RWPE1 (cell line): ENCODE results near the gene SH3BP2.

Source experiments
- CTCF ChIA-PET: fragments of 350-600 bp; sonication (Branson Sonifier 250); formaldehyde crosslinking; extraction: SDS; loops from one replicate; lab custom pipeline; 2021; lab: Yijun Ruan, JAX
- POLR2A ChIA-PET: fragments of 400-600 bp; formaldehyde crosslinking; extraction: SDS; loops from one replicate; lab custom pipeline; 2020; ENCODE audit warnings: antibody characterized with exemption; ENCODE audit not compliant: low non-redundant PET; lab: Yijun Ruan, JAX
- DNase-seq: peaks from one replicate; pipeline ENCODE4 v3.0.0; 2012; ENCODE audit warnings: low spot score
- H3K27ac ChIP-seq: fragments of 450-650 bp; 2 replicates; pipeline ENCODE4 v1.5.1; 2017
- TF ChIP-seq, protein P1 (sequence below): fragments of 450-650 bp; conservative IDR thresholded peaks from 2 replicates; pipeline ENCODE4 v1.5.1; 2017; ENCODE audit warnings: low read depth, mild to moderate bottlenecking

Gene SH3BP2

DNA sequence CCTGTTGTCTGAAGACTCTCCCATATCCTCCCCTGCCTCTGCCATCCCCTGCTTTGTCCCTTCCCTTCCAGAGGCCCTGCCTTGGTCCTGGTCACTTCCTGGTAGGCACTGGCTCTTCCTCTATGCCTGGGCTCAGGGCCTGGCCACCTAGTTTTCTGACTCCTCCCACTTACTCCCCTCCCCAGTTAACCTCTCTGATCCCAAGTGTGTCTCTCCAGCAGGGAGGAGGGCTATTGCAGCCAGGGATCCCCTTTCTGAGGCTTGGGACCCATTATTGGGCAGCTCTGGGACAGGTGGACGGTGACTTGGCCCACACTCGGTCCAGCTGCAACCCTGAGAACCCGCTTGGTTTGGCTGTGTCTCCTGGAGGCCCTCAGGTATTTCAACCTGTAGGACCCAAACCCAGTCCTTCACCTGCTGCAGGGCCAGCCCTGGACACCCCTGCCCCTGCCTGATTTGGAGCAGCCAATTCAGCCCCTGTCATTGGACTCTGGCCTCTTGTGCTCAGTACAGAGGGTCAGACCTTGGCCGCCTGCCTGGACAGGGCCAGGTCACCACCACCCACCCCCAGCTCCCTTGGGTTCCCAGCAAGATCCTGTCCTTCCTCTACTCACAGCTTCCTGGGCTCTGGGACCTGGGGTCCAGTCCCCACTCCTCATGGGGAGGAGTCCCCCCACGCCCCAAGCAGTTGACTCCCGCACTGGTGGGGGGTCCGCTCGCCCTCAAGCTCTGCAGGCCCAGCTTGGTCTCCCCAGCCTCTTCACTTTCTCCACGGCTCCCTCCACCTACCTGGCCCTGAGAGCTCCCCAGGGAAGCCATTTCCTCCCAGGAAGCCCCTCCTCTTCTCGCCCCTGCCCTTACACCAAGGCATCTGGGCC lies 1.1 kb upstream of the SH3BP2 start:
- TF ChIP-seq, protein P1, sequence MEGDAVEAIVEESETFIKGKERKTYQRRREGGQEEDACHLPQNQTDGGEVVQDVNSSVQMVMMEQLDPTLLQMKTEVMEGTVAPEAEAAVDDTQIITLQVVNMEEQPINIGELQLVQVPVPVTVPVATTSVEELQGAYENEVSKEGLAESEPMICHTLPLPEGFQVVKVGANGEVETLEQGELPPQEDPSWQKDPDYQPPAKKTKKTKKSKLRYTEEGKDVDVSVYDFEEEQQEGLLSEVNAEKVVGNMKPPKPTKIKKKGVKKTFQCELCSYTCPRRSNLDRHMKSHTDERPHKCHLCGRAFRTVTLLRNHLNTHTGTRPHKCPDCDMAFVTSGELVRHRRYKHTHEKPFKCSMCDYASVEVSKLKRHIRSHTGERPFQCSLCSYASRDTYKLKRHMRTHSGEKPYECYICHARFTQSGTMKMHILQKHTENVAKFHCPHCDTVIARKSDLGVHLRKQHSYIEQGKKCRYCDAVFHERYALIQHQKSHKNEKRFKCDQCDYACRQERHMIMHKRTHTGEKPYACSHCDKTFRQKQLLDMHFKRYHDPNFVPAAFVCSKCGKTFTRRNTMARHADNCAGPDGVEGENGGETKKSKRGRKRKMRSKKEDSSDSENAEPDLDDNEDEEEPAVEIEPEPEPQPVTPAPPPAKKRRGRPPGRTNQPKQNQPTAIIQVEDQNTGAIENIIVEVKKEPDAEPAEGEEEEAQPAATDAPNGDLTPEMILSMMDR = no peak
- ChIA-PET POLR2A (no interaction called here), CTCF (interaction anchor here (0.7 kb wide), 1 partner anchor 12 kb away, joined by 4 read pairs; no protein-coding TSS in a partner anchor)
- peak overlapping the region; percentile 99 for H3K27ac ChIP-seq
- no peak for DNase-seq

DNA sequence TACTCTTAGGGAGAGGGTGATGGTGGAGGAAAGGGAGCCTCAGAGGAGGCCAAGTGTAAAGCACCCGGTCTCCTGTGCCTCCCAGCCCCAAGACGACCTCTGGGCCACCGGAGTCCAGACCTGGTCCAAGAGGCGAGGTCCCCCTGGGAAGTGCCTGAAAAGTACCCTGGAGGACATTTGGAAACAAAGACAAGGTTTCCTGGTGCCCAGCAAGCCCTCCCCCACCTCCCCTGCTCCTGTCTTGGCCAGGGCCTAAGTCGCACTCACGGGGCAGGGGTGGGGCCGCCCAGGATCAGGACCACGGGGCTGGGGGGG lies 532 bp upstream of the SH3BP2 start:
- ChIA-PET CTCF (interaction anchor here (0.6 to 0.7 kb wide), 2 partner anchors 11 to 13 kb away, joined by 3 to 4 read pairs; no protein-coding TSS in a partner anchor), POLR2A (no interaction called here)
- no peak for DNase-seq
- peak overlapping the region; percentile 99 for H3K27ac ChIP-seq
- TF ChIP-seq, protein P1 = no peak

DNA sequence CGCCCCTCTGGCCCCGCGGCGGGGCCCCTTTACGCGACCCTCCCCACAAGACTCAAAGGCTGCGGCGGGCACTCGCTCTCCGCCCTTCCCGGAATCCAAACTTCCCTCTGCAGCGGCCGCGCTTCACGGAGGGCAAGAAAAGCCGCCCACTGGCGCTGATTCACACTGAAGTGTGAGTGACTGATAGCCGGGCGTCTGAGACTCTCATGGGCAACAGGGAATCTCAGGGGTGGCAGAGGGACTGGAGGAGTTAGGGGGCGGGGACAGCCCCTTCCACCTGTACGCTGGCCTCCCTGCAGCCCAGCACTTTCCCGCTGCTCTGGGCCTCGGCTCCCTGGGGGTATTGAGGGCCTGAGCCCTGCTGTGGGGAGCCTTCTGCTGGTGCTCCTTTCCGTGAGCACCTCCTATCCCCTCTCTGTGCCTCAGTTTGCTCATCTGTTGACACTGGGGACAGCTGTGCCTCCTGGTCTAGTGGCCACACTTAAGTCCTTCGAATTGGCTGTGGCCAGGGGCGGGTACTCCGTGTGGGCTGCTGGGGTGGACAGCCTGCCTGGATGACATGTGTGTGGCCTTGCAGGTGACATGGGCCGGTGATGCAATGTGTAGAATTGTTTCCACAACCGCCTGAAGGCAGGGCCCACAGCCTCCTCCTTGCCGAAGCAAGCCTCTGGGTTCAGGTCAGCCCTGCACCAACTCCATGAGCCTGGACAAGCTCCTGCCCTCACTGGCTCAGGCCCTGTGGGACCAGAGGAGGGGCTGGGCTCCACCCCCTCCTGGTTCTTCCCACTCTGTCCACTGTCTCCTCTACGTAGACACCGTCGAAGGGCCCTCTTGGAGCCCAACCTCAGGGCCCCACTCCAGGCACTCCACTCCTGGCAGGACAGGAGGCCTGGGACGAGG lies 951 bp downstream of the SH3BP2 start:
- POLR2A ChIA-PET = no interaction called here
- peak overlapping the region; percentile 99 for H3K27ac ChIP-seq
- no peak for DNase-seq
- TF ChIP-seq, protein P1 = no peak
- CTCF ChIA-PET = no interaction called here

DNA sequence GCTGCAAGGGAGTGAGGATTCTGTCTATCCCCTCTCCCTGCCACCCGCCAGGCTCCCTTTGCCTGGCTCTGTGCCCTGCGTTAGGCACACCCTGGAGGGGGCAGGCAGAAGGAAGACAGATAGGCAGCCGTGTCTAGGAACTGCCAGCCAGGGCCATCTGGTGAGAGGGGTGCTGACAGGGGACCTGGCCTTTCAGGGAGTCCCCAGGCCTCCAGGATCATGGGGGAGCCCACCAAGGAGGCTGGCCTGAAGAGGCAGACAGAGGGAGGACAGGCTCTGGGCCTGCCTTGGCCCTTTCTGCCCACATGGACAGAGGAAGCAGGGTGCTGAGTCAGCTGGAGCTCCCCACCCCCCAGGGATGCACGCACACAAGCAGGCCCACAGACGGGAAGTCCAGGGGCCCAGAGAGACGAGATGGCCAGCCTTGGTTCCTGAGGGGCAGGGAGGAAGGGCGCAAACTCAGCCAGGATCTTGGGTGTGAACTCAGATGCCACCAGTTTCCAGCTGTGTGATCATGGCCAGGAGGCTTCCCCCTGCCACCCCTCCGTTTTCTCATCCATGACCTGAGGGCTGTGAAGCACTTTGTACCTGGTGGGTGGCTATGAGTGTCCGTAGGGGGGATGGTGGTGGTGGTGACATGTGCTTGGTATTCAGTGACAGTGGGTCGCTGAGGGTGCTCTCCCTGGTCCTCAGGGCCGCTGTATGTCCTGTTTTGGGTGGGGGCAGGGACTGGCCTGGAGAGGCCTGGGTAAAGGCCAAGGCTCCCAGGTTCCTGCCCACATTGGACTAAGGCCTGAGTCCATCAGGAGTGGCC lies 1.8 kb downstream of the SH3BP2 start:
- H3K27ac ChIP-seq = peak overlapping the region; percentile 99

DNA sequence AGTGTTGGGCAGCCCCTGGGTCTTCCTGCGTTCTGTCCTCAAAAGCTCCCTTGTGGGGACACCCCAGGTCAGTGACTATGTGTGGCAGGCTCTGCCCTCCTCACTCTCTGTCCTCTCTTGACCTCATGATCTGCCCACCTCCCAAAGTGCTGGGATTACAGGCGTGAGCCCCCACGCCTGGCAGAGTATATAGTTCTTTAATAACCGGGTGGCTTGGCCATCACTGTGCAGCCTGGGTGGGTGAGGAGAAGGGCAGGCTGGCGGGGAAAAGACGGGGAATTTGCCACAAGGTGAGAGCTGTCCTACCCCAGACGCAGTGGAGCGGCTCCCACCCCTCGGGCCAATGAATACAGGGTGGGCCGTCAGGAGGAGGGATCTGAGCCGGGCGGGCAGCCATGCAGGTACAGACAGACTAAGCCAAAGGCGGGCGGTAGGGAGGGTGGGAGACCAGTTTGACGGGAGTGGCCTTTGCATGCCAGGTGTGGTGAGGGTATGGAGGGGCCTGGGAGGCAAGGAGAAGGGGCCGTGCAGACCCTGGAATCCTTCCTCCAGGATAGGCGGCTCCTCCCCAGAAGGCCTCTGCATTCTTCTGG lies 2.5 kb downstream of the SH3BP2 start:
- H3K27ac ChIP-seq = peak overlapping the region; percentile 99
- ChIA-PET CTCF (no interaction called here), POLR2A (no interaction called here)
- no peak for DNase-seq
- TF ChIP-seq, protein P1 = no peak

More for the DNA sequence above, 1.8 kb downstream of the SH3BP2 start:
- CTCF ChIA-PET = no interaction called here
- POLR2A ChIA-PET = no interaction called here
- DNase-seq = no peak
- TF ChIP-seq, protein P1 = no peak
